ENCODE results near the gene OSBPL6. TPM values are rescaled to one million over a fixed set of nuclear protein-coding genes. Genes with fewer than 3 reads are reported as not detected.

OSBPL6 gene
- total and polyA plus RNA-seq, 9 of the 15 experiments (the other 6 are each of a cell fraction or from before 2014, with no cell fraction given): 3.4 to 12.7 (median 9.3) TPM

- Histone ChIP-seq H3K36me3 (ENCODE audit: control insufficient read depth, insufficient read depth, low read length) (peaks cover 3% of the 10 kb centered on the region; the same call in 1 of the 3 replicates), H3K79me2 (ENCODE audit: control insufficient read depth, insufficient read depth, low read length) (no peaks in the 10 kb centered on the region), H3K4me1 (replicated peaks in 1 of 2; ENCODE audit: control insufficient read depth in 2 of 2, insufficient read depth in 2 of 2, low read length in 2 of 2) (no peaks in the 10 kb centered on the region), H3K27me3 (ENCODE audit: control insufficient read depth in 2 of 2, insufficient read depth in 2 of 2, low read length in 2 of 2) (no peaks in the 10 kb centered on the region), H3K4me2 (ENCODE audit: insufficient read depth, low read length) (no peak overlapping the region), H3K9me3 (replicated peaks; ENCODE audit: control insufficient read depth, insufficient read depth, low read depth, low read length) (no peaks in the 10 kb centered on the region), H3K27ac (ENCODE audit: extremely low read depth, low read depth, low read length) (no peak overlapping the region), H3K4me3 (no peak overlapping the region), H2AFZ (ENCODE audit: low read depth, low read length) (no peak overlapping the region), H3K9me1 (ENCODE audit: control insufficient read depth, insufficient read depth, low read length) (no peaks in the 10 kb centered on the region), H4K20me1 (replicated peaks; ENCODE audit: control insufficient read depth, insufficient read depth, low read length) (no peaks in the 10 kb centered on the region), H3K9ac (ENCODE audit: insufficient read depth in 1 of 2, low read depth in 2 of 2, low read length in 2 of 2) (no peak overlapping the region)
- FAIRE-seq (no peak), ATAC-seq (no peak), DNase-seq (ENCODE audit: extremely low read depth in 1 of 4, low spot score in 3 of 4) (no peak)
- ChIA-PET POLR2A (no interaction called here), CTCF (ENCODE audit: low intra/inter-chr PET ratio) (no interaction called here)
- no TSS peak for BruUV-seq (replicated peaks)
- in situ Hi-C loops (cut with MboI) (no loop called here), intact Hi-C loops (cut with micrococcal nuclease) (no loop called here)
- TF ChIP-seq ZNF830 (CRISPR knock-in tag; IDR thresholded peaks at IDR 0.05) (no peak), E2F1 (CRISPR knock-in tag; IDR thresholded peaks at IDR 0.05) (no peak), RAD51 (IDR thresholded peaks at IDR 0.05; ENCODE audit: borderline replicate concordance, low read depth) (no peak), ZC3H11A (IDR thresholded peaks at IDR 0.05; ENCODE audit: low read depth, low read length) (no peak), KDM5B (IDR thresholded peaks at IDR 0.05; ENCODE audit: insufficient replicate concordance, low read depth, low read length) (no peak), ZNF75A (CRISPR knock-in tag; IDR thresholded peaks at IDR 0.05) (no peak), POLR2G (IDR thresholded peaks at IDR 0.05; ENCODE audit: low read depth, low read length) (no peak), HNRNPK (IDR thresholded peaks at IDR 0.05; ENCODE audit: low read depth, low read length, poor library complexity, severe bottlenecking) (no peak), ZNF639 (CRISPR knock-in tag; conservative IDR thresholded peaks at IDR 0.05 in 1 of 2, IDR thresholded peaks at IDR 0.05 in 1 of 2) (no peak), TBP (optimal IDR thresholded peaks at IDR 0.05; ENCODE audit: low read depth, low read length) (no peak), IRF1 (CRISPR knock-in tag; IDR thresholded peaks at IDR 0.05; ENCODE audit: borderline replicate concordance) (no peak), ZNF12 (CRISPR knock-in tag; IDR thresholded peaks at IDR 0.05) (no peak), RREB1 (CRISPR knock-in tag; IDR thresholded peaks at IDR 0.05) (no peak), PTRF (tag; IDR thresholded peaks at IDR 0.05) (no peak)
Measured at GRCh38 chr2:178335230-178335629, 140.9 kb downstream of the OSBPL6 start.
